Stimulated activated naive CD8-positive, alpha-beta T cell treated with anti-CD3 and anti-CD28 coated beads, Interleukin-15, Interleukin-2, amounts not matched to agents 100 ng/mL and 50 ng/mL, for 24 hours (primary cell): ENCODE results near the gene BTNL2.

Experiments used
- H3K27ac Mint-ChIP-seq: one replicate; pipeline ENCODE4 v1.8.0; 2021; ENCODE audit warnings: mild to moderate bottlenecking, mixed read lengths
- H3K27me3 Mint-ChIP-seq: one replicate; pipeline ENCODE4 v1.8.0; 2021; ENCODE audit warnings: mixed read lengths
- H3K36me3 Mint-ChIP-seq: one replicate; pipeline ENCODE4 v1.8.0; 2021; ENCODE audit warnings: low read depth, mixed read lengths
- H3K4me1 Mint-ChIP-seq: one replicate; pipeline ENCODE4 v1.8.0; 2021; ENCODE audit warnings: low read depth, mixed read lengths
- H3K4me3 Mint-ChIP-seq: one replicate; pipeline ENCODE4 v1.8.0; 2021; ENCODE audit warnings: mild to moderate bottlenecking, mixed read lengths
- H3K9me3 Mint-ChIP-seq: one replicate; pipeline ENCODE4 v1.8.0; 2021; ENCODE audit warnings: mixed read lengths

Gene BTNL2

DNA sequence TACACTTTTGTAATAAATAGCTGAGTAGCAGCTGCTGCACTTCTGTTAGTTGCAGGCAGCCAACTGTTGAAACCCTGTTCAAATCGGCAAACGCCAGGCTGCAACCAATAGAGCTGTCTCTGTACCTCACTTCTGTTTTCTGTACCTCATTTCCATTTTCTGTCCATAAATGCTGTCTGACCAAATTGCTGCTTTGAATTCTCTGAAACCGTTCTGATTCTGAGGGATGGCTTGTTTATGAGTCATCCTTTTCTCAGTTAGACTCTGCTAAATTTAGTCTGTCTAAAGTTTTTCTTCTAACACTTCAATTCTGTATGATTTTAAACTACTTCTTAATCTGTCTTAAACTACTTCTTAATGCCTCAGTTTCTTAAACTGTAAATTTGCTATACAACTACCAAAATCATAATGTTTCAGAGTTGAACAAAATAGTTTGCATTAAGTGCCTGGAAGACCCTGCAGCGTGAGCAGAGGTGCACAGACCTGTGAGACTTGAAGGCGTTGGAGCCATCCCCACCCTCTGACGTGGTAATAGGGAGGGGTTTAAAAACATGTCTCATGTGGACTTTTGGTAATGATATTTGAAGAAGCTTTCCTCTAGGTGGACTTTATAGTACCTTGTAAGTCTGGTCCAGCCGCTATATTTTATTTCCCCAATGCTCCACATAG lies 9.6 kb downstream of the BTNL2 start:
- H3K36me3 Mint-ChIP-seq = no peaks in the 10 kb centered on the region
- no peak overlapping the region for H3K27ac Mint-ChIP-seq
- no peaks in the 10 kb centered on the region for H3K9me3 Mint-ChIP-seq
- H3K4me1 Mint-ChIP-seq = peaks cover 10% of the 10 kb centered on the region
- H3K27me3 Mint-ChIP-seq = peaks cover 29% of the 10 kb centered on the region
- no peak overlapping the region for H3K4me3 Mint-ChIP-seq

DNA sequence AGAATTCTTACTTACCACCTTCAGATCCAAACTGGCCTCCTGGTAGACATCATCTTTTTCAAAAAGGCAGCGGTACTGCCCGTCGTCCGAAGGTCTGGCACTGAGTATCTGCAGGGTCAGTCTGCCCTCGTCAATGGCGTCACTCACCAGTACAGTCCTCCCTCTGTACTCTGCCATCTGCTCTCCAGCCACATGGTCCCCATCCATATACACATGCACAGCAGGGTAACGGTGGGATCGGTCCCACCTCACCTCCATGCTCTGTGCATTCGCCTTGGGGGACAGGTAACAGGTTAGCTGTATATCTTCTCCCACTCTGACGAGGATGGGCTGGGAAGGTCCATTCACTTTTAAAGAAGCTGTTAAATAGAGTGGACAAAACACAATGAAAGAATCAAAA lies 11.0 kb downstream of the BTNL2 start:
- no peak overlapping the region for H3K4me3 Mint-ChIP-seq
- H3K27ac Mint-ChIP-seq = no peak overlapping the region
- H3K9me3 Mint-ChIP-seq = no peaks in the 10 kb centered on the region
- H3K4me1 Mint-ChIP-seq = peaks cover 10% of the 10 kb centered on the region
- no peaks in the 10 kb centered on the region for H3K36me3 Mint-ChIP-seq
- H3K27me3 Mint-ChIP-seq = peaks cover 29% of the 10 kb centered on the region

DNA sequence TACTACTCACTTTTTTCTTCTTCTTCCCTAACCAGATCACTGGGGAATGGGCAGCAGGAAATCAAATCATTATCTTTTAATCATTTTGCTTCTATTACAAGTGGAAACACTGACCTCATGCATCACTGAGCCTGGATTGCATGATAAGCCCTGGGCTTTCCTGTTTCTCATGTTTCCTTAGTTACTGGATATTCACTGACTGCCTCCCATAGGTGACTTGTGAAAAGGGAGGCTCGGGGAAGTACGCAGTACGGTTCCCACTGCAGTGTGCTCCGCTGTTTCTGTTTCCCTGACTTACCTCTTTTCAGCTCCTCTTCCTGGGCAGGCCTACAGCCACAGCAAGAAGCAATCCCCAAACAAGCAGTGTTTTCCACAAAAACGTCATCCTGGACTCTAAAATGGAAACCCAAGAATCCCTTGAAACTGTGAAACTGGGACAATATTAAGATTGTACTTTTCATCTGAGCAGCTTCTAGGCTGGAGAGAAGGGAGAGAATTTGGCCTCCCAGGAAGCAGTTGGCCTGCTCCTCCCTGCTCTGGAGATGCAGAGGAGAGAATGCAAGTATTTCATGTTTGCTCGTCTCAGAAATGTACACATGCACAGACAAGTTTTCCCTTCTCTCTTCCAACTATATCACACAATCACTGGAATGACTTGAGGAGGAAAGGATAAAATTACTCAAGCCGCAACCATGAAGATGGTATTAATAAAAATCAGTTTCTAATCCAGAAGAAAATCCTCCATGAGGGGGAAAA lies 13.1 kb downstream of the BTNL2 start:
- Mint-ChIP-seq H3K9me3 (no peaks in the 10 kb centered on the region), H3K27me3 (peaks cover 29% of the 10 kb centered on the region), H3K36me3 (no peaks in the 10 kb centered on the region), H3K4me1 (peaks cover 10% of the 10 kb centered on the region), H3K27ac (no peak overlapping the region), H3K4me3 (no peak overlapping the region)

DNA sequence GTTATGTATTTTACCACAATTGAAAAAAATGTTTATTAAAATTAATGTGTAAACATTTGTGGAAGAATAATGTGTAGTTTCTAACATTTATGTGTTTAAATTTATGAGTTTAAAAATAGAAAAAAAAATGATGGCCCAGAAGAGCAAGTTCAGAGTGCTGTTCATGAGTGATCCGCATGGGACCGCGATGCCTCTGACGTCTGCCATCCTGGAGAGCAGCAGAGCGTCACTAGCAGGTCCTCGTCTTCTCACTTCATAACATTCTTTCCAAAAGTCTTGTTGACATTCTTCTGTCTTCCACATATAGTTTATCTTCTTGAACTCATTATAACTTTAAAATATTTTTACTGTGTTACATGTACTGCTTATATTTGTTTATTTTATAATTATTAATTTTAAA lies 15.5 kb downstream of the BTNL2 start:
- no peak overlapping the region for H3K27ac Mint-ChIP-seq
- peaks cover 38% of the 10 kb centered on the region for H3K27me3 Mint-ChIP-seq
- no peaks in the 10 kb centered on the region for H3K9me3 Mint-ChIP-seq
- peaks cover 5% of the 10 kb centered on the region for H3K4me1 Mint-ChIP-seq
- H3K4me3 Mint-ChIP-seq = no peak overlapping the region
- no peaks in the 10 kb centered on the region for H3K36me3 Mint-ChIP-seq

DNA sequence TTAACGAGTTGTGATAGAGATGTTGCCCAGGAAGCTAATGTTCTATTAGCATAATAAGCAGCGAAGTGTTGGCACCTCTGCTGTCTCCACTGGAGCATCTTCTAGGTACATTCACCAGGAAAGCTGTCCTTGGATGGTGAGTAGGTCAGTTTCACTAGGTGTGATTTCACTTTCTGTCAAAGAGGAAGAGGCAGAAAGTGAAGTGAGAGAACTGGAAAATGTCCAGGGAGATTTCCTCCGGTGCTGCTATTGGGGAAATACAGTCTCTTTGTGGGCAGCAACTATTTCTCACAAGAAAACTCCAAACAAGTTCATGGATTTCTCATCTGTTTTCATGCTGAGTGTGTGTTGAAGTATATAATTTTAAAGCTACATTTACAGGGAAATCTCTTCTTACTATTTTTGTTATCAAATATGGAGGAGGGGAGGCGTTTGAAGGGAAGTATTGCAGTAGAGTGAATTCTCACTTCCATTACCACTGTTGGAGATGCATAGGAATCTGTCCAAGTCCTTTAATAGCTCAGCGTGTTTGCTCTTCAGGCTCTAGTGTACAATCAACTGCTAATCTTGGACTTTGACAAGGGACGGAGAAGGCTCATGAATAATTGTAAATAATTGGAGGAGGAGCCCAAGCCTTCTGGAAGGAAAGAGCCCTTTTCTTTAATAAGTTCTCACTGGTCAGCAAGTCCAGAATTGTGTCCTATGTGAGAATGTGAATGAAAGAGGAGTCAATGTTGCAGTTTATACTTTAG lies 19.2 kb downstream of the BTNL2 start:
- no peaks in the 10 kb centered on the region for H3K36me3 Mint-ChIP-seq
- peaks cover 20% of the 10 kb centered on the region for H3K27me3 Mint-ChIP-seq
- no peak overlapping the region for H3K4me3 Mint-ChIP-seq
- no peaks in the 10 kb centered on the region for H3K4me1 Mint-ChIP-seq
- H3K9me3 Mint-ChIP-seq = no peaks in the 10 kb centered on the region
- H3K27ac Mint-ChIP-seq = no peak overlapping the region

DNA sequence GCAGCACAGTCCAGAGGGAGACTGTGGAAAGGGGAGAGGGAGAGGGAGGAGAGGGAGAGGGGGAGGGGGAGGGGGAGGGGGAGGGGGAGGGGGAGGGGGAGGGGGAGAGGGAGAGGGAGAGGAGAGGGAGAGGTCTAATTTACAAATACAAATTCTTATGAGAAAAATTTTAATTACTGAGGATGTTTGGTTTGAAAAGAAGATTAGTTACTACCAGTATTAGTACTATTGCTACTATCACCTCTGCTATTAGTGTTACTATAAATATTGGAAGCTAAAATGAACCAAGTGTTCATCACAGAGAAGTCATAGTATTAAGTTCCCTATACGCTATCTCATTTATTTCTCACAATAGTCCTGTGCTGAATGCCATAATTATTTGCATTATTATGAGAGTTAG lies 20.9 kb downstream of the BTNL2 start:
- Mint-ChIP-seq H3K27me3 (peaks cover 16% of the 10 kb centered on the region), H3K36me3 (no peaks in the 10 kb centered on the region), H3K4me3 (no peak overlapping the region), H3K9me3 (no peaks in the 10 kb centered on the region), H3K27ac (no peak overlapping the region), H3K4me1 (no peaks in the 10 kb centered on the region)

DNA sequence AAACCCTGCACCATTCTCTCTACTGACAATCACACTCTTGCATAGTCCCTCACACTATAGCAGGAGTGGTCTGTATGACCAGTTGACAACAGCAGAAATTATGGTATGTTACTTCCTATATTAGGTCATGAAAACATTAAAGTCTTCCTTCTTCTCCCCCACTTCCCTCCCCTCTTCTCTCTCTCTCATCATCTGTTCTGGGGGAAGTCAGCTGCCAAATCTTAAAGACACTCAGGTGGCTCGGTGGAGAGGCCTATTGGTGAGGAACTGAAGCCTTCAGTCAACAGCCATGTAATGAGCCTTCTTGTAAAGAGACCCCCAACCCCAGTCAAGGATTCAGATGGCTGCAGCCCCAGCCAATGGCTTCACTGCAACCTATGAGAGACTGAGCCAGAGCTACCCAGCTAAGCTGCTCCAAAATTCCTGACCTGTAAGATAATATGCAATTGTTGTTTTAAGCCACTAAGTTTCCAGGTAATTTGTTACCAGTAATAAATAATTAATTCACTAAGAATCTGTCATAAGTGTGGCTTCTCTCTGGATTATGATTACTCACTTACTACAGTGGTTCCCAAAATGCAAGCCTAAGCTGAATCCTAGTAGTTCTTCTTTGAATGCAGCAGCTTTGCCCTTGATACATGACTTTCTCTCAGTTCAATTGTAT lies 24.1 kb downstream of the BTNL2 start:
- Mint-ChIP-seq H3K9me3 (no peaks in the 10 kb centered on the region), H3K4me3 (no peak overlapping the region), H3K36me3 (no peaks in the 10 kb centered on the region), H3K27me3 (peaks cover 9% of the 10 kb centered on the region), H3K27ac (no peak overlapping the region), H3K4me1 (no peaks in the 10 kb centered on the region)

DNA sequence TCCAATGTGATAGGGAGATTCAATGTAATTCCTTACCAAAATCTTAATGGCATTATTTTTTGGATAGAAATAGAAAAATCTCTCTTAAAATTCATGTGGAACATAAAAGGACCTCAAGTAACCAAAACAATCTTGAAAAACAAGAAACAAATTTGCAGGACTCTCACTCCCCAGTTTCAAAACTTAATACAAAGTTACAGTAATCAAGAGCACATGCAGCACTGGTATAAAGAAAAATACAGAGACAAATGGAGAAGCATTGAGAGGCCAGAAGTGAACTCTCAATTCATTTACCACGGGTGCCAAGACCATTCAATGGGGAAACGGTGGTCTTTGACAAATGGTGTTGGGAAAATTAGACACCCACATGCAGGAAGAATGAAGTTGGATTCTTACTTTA lies 27.4 kb downstream of the BTNL2 start:
- no peak overlapping the region for H3K27ac Mint-ChIP-seq
- H3K27me3 Mint-ChIP-seq = peaks cover 12% of the 10 kb centered on the region
- H3K9me3 Mint-ChIP-seq = no peaks in the 10 kb centered on the region
- H3K36me3 Mint-ChIP-seq = no peaks in the 10 kb centered on the region
- H3K4me1 Mint-ChIP-seq = no peaks in the 10 kb centered on the region
- no peak overlapping the region for H3K4me3 Mint-ChIP-seq

DNA sequence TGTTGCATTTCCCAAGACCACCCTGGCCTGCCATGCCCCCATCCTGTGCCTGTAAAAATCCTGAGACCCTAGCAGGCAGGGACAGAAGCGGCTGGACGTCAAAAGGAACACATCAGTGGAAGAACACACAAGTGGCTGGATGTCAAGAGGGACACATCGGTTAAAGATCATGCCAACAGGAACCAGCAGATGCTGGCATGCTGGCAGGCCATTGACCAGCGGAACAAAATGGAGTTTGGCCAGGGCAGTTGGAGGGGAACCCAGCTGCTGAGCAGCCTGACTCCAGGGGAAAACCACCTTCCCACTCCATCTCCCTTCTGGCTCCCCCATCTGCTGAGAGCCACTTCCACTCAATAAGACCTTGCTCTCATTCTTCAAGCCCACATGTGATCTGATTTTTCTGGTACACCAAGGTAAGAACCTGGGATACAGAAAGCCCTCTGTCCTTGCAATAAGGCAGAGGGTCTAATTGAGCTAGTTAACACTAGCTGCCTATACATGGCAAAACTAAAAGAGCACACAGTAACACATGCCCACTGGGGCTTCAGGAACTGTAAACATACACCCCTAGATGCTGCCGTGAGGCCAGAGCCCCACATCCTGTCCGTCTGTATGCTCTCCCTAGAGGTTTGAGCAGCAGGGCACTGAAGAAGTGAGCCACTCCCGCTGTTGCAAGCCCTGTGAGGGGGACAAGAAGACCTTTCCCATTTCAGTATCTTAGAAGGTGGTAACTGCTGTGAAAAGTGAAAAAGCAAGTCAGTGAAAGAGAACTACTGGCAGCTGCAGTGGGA lies 31.0 kb downstream of the BTNL2 start:
- H3K27ac Mint-ChIP-seq = no peak overlapping the region
- no peak overlapping the region for H3K4me3 Mint-ChIP-seq
- no peaks in the 10 kb centered on the region for H3K9me3 Mint-ChIP-seq
- H3K36me3 Mint-ChIP-seq = no peaks in the 10 kb centered on the region
- peaks cover 25% of the 10 kb centered on the region for H3K27me3 Mint-ChIP-seq
- H3K4me1 Mint-ChIP-seq = no peaks in the 10 kb centered on the region

DNA sequence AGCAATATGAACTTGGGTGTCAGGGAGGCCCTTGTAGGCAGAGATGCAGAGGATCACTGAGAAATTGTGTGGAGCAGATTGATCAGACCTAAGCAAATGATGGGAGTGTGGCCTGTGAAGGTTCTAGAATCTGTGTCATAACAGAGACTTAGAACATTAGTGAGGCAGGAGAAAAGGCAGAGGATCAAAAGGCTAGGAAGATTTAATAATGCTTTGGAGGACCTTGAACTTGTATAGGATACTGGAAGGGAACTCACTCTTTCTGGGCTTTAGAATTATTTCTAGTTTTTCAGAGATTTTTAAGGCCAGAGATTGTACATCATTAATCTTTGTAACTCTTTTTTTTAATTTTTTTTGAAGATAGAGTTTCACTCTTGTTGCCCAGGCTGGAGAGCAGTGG lies 35.2 kb downstream of the BTNL2 start, which contains the start of gene TSBP1:
Gene TSBP1, minus strand, starts transcription at position 101 of the 400 bp plus-strand sequence. CDS start 197 bp downstream, outside the sequence.
- Mint-ChIP-seq H3K36me3 (no peaks in the 10 kb centered on the region), H3K4me3 (no peak within 1 kb of the TSS), H3K9me3 (no peaks in the 10 kb centered on the region), H3K4me1 (peaks cover 6% of the 10 kb centered on the region), H3K27ac (no peak within 1 kb of the TSS), H3K27me3 (peaks cover 29% of the 10 kb centered on the region)

DNA sequence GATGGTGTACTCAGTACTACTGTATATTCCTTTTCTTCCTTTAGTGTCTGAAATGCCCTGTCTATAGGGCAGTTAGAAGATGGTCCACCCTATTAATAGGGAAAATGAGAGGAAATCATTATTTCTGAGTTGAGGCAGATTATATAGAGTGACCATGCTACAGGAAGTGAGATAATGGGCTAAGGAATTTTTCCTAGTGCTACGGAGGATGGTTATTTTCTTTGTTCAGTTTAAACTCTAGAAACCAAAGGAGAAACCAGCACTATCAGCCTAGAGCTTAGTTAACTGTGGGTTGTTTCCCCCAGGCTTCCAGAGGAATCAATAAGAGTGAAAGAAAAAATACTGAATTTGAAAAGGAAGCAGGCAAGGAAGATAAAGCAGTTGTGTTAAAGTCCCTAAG lies 35.8 kb downstream of the BTNL2 start:
- H3K27me3 Mint-ChIP-seq = peaks cover 28% of the 10 kb centered on the region
- H3K27ac Mint-ChIP-seq = no peak overlapping the region
- H3K4me1 Mint-ChIP-seq = peaks cover 6% of the 10 kb centered on the region
- no peak overlapping the region for H3K4me3 Mint-ChIP-seq
- no peaks in the 10 kb centered on the region for H3K9me3 Mint-ChIP-seq
- no peaks in the 10 kb centered on the region for H3K36me3 Mint-ChIP-seq

DNA sequence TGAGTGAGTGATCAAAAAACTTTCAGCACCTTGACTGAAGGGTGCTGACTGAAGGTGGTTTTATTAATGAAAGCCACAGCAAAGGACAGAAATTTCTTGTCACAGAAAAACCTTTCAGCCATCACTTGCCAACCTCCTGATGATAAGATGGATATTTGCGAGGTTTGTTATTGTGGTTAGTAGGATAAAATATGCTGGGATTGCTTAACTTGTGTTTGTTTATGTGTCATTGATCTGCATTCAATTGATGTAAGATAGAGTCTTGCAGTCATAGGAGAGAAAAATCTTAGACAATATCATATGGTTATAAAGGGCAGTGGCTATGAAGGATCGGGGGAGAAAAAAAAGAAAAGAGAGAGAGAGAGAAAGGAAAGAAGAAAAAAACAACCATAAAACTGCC lies 36.5 kb downstream of the BTNL2 start:
- Mint-ChIP-seq H3K9me3 (no peaks in the 10 kb centered on the region), H3K4me1 (peaks cover 6% of the 10 kb centered on the region)

DNA sequence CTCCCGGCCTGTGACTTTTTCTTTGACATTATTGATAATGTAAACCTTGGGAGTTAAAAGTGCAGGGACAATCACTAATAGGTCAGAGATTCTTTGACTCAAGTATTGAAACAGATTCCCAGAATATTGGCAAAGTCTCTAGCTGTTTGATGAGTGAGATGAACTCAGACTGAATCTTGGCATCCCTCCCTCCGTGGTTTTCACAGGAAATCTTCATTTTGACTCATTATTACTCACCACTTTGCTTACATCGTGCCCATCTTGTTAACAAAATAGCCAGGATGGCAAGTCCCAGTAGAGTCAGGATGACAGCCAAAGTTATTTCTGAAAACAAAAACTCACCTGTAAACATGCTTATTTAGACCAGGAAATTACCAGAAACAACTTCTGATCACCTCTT lies 37.3 kb downstream of the BTNL2 start:
- H3K27ac Mint-ChIP-seq = no peak overlapping the region
- H3K36me3 Mint-ChIP-seq = no peaks in the 10 kb centered on the region
- no peak overlapping the region for H3K4me3 Mint-ChIP-seq
- no peaks in the 10 kb centered on the region for H3K9me3 Mint-ChIP-seq
- H3K4me1 Mint-ChIP-seq = peaks cover 6% of the 10 kb centered on the region
- H3K27me3 Mint-ChIP-seq = peaks cover 36% of the 10 kb centered on the region

More for the DNA sequence above, 36.5 kb downstream of the BTNL2 start:
- Mint-ChIP-seq H3K4me3 (no peak overlapping the region), H3K36me3 (no peaks in the 10 kb centered on the region), H3K27ac (no peak overlapping the region), H3K27me3 (peaks cover 31% of the 10 kb centered on the region)

DNA sequence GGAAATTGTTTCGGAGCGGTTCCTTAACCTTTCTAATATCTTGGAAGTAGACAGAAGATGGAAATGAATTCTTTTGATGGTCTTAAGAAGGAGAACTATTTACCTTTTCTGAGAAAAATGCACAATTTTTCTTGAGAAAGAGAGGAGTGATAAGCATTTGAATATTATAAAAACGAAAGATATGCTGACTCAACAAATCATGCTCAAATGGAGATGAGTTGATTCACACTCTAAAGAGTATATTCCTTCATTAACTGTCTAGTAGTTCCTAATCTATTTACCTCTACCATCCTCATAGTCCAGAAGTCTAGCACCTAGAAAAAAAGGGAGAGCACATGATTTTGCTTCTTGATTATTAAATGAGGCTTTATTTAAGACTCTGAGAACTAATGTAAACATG lies 39.3 kb downstream of the BTNL2 start:
- Mint-ChIP-seq H3K4me3 (no peak overlapping the region), H3K4me1 (peaks cover 6% of the 10 kb centered on the region), H3K36me3 (no peaks in the 10 kb centered on the region), H3K27me3 (peaks cover 35% of the 10 kb centered on the region), H3K9me3 (no peaks in the 10 kb centered on the region), H3K27ac (no peak overlapping the region)
